ENCODE data around the gene CFAP54. TPM values are rescaled to one million over a fixed set of nuclear protein-coding genes. Genes with fewer than 3 reads are reported as not detected.

The CFAP54 gene
- polyA plus RNA-seq, 1 of the 3 experiments (the other 2 are of a cell fraction), result 0.87 TPM

DNA sequence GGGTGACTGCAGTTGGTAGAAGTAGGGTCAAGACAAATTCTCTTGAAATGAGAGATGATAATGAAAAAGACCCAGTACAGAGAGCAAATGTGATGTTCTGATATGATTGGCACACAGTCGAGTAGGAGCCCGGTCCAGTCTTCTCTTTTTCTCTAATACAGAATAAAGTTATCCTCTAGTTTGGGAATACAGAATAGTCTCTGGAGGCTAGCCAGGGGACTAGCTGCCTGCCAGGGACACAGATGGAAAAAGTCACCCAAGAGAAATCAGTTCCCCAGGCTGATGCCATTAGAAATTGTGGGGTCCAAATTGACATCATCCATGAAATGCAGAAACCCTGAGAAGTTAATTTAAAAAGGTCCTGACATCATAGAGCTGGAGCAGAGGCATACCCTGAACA lies 240.5 kb downstream of the CFAP54 start:
- Histone ChIP-seq H3K27ac (ENCODE audit: low read depth in 2 of 2, low read length in 1 of 2) (no peak overlapping the region), H4K20me1 (ENCODE audit: insufficient read depth) (no peaks in the 10 kb centered on the region), H3K9me3 (no peaks in the 10 kb centered on the region), H3K4me2 (no peak overlapping the region), H3F3A (replicated peaks; ENCODE audit: insufficient read depth) (no peaks in the 10 kb centered on the region), H3K36me3 (replicated peaks in 1 of 2; ENCODE audit: control insufficient read depth in 1 of 2, insufficient read depth in 2 of 2, low read length in 1 of 2) (no peaks in the 10 kb centered on the region), H3K79me2 (ENCODE audit: insufficient read depth) (no peaks in the 10 kb centered on the region), H3K4me3 (ENCODE audit: low read depth in 2 of 2, low read length in 1 of 2) (no peak overlapping the region), H3K27me3 (ENCODE audit: insufficient read depth) (no peaks in the 10 kb centered on the region), H3K4me1 (ENCODE audit: control insufficient read depth in 1 of 2, insufficient read depth in 2 of 2, low read depth in 1 of 2, low read length in 1 of 2) (no peaks in the 10 kb centered on the region), H2AFZ (ENCODE audit: low read depth) (no peak overlapping the region), H3K9ac (no peak overlapping the region), H3K9me2 (no peaks in the 10 kb centered on the region)
- TF ChIP-seq, protein P1, sequence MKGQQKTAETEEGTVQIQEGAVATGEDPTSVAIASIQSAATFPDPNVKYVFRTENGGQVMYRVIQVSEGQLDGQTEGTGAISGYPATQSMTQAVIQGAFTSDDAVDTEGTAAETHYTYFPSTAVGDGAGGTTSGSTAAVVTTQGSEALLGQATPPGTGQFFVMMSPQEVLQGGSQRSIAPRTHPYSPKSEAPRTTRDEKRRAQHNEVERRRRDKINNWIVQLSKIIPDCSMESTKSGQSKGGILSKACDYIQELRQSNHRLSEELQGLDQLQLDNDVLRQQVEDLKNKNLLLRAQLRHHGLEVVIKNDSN (IDR thresholded peaks at IDR 0.05; ENCODE audit: borderline replicate concordance, low read depth), result no peak
- TF ChIP-seq GABPA (IDR thresholded peaks at IDR 0.05; ENCODE audit: low read depth) (no peak), SMC3 (IDR thresholded peaks at IDR 0.05; ENCODE audit: low read depth, low read length) (no peak), GATA2 (CRISPR knock-in tag; IDR thresholded peaks at IDR 0.05) (no peak), FOXJ3 (CRISPR knock-in tag; IDR thresholded peaks at IDR 0.05) (no peak), EP300 (IDR thresholded peaks at IDR 0.05; ENCODE audit: borderline replicate concordance in 1 of 2, low read depth in 1 of 2, low read length in 1 of 2) (no peak), FOXM1 (IDR thresholded peaks at IDR 0.05; ENCODE audit: low read depth) (no peak), RCOR1 (IDR thresholded peaks at IDR 0.05; ENCODE audit: low read length) (no peak), MXI1 (IDR thresholded peaks at IDR 0.05; ENCODE audit: low read depth, low read length) (no peak), EZH2phosphoT487 (IDR thresholded peaks at IDR 0.05; ENCODE audit: borderline replicate concordance, low read depth) (no peak), RXRA (IDR thresholded peaks at IDR 0.05; ENCODE audit: borderline replicate concordance, low read depth) (no peak), CHD2 (IDR thresholded peaks at IDR 0.05; ENCODE audit: low read length, partially characterized antibody) (no peak)
- TF ChIP-seq, protein P2, sequence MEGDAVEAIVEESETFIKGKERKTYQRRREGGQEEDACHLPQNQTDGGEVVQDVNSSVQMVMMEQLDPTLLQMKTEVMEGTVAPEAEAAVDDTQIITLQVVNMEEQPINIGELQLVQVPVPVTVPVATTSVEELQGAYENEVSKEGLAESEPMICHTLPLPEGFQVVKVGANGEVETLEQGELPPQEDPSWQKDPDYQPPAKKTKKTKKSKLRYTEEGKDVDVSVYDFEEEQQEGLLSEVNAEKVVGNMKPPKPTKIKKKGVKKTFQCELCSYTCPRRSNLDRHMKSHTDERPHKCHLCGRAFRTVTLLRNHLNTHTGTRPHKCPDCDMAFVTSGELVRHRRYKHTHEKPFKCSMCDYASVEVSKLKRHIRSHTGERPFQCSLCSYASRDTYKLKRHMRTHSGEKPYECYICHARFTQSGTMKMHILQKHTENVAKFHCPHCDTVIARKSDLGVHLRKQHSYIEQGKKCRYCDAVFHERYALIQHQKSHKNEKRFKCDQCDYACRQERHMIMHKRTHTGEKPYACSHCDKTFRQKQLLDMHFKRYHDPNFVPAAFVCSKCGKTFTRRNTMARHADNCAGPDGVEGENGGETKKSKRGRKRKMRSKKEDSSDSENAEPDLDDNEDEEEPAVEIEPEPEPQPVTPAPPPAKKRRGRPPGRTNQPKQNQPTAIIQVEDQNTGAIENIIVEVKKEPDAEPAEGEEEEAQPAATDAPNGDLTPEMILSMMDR (IDR thresholded peaks at IDR 0.05), result no peak
- TF ChIP-seq, protein P3, sequence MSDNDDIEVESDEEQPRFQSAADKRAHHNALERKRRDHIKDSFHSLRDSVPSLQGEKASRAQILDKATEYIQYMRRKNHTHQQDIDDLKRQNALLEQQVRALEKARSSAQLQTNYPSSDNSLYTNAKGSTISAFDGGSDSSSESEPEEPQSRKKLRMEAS (IDR thresholded peaks at IDR 0.05; ENCODE audit: low read depth), result no peak
- TF ChIP-seq, protein P4, sequence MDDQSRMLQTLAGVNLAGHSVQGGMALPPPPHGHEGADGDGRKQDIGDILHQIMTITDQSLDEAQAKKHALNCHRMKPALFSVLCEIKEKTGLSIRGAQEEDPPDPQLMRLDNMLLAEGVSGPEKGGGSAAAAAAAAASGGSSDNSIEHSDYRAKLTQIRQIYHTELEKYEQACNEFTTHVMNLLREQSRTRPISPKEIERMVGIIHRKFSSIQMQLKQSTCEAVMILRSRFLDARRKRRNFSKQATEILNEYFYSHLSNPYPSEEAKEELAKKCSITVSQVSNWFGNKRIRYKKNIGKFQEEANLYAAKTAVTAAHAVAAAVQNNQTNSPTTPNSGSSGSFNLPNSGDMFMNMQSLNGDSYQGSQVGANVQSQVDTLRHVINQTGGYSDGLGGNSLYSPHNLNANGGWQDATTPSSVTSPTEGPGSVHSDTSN (IDR thresholded peaks at IDR 0.05), result no peak
- TF ChIP-seq, protein P5, sequence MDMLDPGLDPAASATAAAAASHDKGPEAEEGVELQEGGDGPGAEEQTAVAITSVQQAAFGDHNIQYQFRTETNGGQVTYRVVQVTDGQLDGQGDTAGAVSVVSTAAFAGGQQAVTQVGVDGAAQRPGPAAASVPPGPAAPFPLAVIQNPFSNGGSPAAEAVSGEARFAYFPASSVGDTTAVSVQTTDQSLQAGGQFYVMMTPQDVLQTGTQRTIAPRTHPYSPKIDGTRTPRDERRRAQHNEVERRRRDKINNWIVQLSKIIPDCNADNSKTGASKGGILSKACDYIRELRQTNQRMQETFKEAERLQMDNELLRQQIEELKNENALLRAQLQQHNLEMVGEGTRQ (IDR thresholded peaks at IDR 0.05; ENCODE audit: borderline replicate concordance, low read depth, low read length), result no peak
- TF ChIP-seq, protein P6, sequence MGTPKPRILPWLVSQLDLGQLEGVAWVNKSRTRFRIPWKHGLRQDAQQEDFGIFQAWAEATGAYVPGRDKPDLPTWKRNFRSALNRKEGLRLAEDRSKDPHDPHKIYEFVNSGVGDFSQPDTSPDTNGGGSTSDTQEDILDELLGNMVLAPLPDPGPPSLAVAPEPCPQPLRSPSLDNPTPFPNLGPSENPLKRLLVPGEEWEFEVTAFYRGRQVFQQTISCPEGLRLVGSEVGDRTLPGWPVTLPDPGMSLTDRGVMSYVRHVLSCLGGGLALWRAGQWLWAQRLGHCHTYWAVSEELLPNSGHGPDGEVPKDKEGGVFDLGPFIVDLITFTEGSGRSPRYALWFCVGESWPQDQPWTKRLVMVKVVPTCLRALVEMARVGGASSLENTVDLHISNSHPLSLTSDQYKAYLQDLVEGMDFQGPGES (IDR thresholded peaks at IDR 0.05; ENCODE audit: low read depth, low read length), result no peak
- DNase-seq, result no peak
- CTCF ChIA-PET, result no interaction called here
- 33% methylated on average over 2 of the region's 2 CpGs for WGBS (ENCODE audit: low lambda C conversion rate)
- POLR2A ChIA-PET, result no interaction called here
